Measurements from ENCODE around the gene TMEM202. TPM values are rescaled to one million over a fixed set of nuclear protein-coding genes. Genes with fewer than 3 reads are reported as not detected.

Gene TMEM202
- total and polyA plus RNA-seq, 2 of the 13 experiments (the other 11 are each of a cell fraction or from before 2014, with no cell fraction given): not detected

DNA sequence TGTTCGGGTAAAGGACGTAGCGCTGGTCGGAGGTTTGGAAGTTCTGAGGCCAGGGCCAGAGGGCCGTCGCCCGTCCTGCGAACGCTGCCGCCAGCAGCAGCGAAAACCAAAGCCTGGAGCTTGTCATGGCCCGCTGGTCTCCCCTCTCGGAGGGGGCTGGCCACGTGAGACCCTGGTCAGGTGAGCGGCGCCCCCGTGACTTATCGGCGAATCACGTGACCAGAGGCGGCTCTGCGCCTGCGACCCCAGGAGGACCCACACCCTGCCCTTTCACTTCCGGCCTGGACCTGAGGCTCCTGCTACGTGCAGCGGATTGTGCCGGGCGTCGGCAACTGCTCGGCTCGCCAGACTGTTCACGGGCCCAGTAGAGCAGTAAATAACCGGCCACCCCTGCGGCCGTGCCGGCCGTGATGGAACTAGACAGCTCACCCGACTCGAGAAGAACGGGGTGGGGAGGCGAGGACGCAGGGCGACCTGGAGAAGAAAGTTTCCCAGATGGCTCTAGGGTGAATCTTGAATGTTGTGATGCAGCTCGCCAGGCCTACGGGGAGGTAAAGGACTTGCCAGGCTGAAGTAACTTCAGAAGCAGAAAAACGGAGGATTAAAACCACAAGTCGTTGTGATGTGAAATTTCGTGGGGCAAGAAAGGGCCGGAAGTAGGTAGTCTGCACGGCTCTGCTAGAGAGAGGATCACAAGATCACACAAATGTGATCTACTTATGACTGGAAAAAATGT, 22.1 kb upstream of the TMEM202 start, which contains the start of gene HEXA (continued):
- TF ChIP-seq HNRNPLL (IDR thresholded peaks at IDR 0.05; ENCODE audit: low read depth, low read length, poor library complexity, severe bottlenecking): peak; percentile 60
- 0 out of 2 replicates have a peak, but pooled peaks have one; percentile 61 for TF ChIP-seq REXO4 (CRISPR knock-in tag; IDR thresholded peaks at IDR 0.05; ENCODE audit: borderline replicate concordance)
- peak; percentile 50; the same call in 1 of the 2 replicates for TF ChIP-seq ZNF776 (CRISPR knock-in tag; IDR thresholded peaks at IDR 0.05)
- no peak for TF ChIP-seq ZNF75D (CRISPR knock-in tag; IDR thresholded peaks at IDR 0.05; ENCODE audit: borderline replicate concordance)
- TF ChIP-seq, protein P1, sequence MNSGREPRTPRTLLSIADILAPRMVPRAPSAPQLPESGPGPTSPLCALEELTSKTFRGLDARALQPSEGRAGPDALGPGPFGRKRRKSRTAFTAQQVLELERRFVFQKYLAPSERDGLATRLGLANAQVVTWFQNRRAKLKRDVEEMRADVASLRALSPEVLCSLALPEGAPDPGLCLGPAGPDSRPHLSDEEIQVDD (CRISPR knock-in tag; IDR thresholded peaks at IDR 0.05; ENCODE audit: borderline replicate concordance): no peak; the same call in 1 of the 2 replicates
- peak; percentile 74; the same call in 1 of the 2 replicates for TF ChIP-seq IRX3 (CRISPR knock-in tag; IDR thresholded peaks at IDR 0.05; ENCODE audit: borderline replicate concordance, low read depth)
- peak; percentile 46; the same call in 1 of the 2 replicates for TF ChIP-seq ZNF652 (CRISPR knock-in tag; IDR thresholded peaks at IDR 0.05; ENCODE audit: borderline replicate concordance, low read depth)
- peak; percentile 73; the same call in 1 of the 2 replicates for TF ChIP-seq NFE2L1 (CRISPR knock-in tag; IDR thresholded peaks at IDR 0.05; ENCODE audit: borderline replicate concordance)
- TF ChIP-seq CBFB (CRISPR knock-in tag; IDR thresholded peaks at IDR 0.05): peak; percentile 95
- no peak for TF ChIP-seq ZNF674 (CRISPR knock-in tag; IDR thresholded peaks at IDR 0.05; ENCODE audit: low read depth)
- no peak for TF ChIP-seq RBM22 (optimal IDR thresholded peaks at IDR 0.05; ENCODE audit: low read length)
- peak; percentile 82 for TF ChIP-seq ZNF451 (CRISPR knock-in tag; IDR thresholded peaks at IDR 0.05)
- TF ChIP-seq KDM1A (CRISPR knock-in tag; IDR thresholded peaks at IDR 0.05): no peak; the same call in 1 of the 2 replicates
- TF ChIP-seq NAIF1 (CRISPR knock-in tag; IDR thresholded peaks at IDR 0.05; ENCODE audit: borderline replicate concordance): peak; percentile 83; the same call in 1 of the 2 replicates
- TF ChIP-seq, protein P2, sequence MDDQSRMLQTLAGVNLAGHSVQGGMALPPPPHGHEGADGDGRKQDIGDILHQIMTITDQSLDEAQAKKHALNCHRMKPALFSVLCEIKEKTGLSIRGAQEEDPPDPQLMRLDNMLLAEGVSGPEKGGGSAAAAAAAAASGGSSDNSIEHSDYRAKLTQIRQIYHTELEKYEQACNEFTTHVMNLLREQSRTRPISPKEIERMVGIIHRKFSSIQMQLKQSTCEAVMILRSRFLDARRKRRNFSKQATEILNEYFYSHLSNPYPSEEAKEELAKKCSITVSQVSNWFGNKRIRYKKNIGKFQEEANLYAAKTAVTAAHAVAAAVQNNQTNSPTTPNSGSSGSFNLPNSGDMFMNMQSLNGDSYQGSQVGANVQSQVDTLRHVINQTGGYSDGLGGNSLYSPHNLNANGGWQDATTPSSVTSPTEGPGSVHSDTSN (CRISPR knock-in tag; IDR thresholded peaks at IDR 0.05; ENCODE audit: borderline replicate concordance): peak; percentile 49; the same call in 1 of the 2 replicates
- TF ChIP-seq SMC3 (IDR thresholded peaks at IDR 0.05; ENCODE audit: low read length): no peak
- TF ChIP-seq HHEX (CRISPR knock-in tag; IDR thresholded peaks at IDR 0.05): peak; percentile 31; the same call in 1 of the 2 replicates
- TF ChIP-seq, protein P3, sequence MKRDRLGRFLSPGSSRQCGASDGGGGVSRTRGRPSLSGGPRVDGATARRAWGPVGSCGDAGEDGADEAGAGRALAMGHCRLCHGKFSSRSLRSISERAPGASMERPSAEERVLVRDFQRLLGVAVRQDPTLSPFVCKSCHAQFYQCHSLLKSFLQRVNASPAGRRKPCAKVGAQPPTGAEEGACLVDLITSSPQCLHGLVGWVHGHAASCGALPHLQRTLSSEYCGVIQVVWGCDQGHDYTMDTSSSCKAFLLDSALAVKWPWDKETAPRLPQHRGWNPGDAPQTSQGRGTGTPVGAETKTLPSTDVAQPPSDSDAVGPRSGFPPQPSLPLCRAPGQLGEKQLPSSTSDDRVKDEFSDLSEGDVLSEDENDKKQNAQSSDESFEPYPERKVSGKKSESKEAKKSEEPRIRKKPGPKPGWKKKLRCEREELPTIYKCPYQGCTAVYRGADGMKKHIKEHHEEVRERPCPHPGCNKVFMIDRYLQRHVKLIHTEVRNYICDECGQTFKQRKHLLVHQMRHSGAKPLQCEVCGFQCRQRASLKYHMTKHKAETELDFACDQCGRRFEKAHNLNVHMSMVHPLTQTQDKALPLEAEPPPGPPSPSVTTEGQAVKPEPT (CRISPR knock-in tag; IDR thresholded peaks at IDR 0.05; ENCODE audit: low read depth): peak; percentile 62; the same call in 1 of the 2 replicates
- no peak for TF ChIP-seq PRPF4 (IDR thresholded peaks at IDR 0.05; ENCODE audit: low read depth, low read length, poor library complexity, severe bottlenecking)
- peak; percentile 35; the same call in 1 of the 2 replicates for TF ChIP-seq ZNF567 (CRISPR knock-in tag; IDR thresholded peaks at IDR 0.05; ENCODE audit: borderline replicate concordance)
- no peak for TF ChIP-seq ZSCAN20 (CRISPR knock-in tag; IDR thresholded peaks at IDR 0.05; ENCODE audit: borderline replicate concordance)
- TF ChIP-seq PAXIP1 (CRISPR knock-in tag; conservative IDR thresholded peaks at IDR 0.05): peak; percentile 65

Data from HepG2 (cell line).